ENCODE measurements around the gene GNB1L.

- TF ChIP-seq CTCF (IDR thresholded peaks at IDR 0.05 in 2 of 3, conservative IDR thresholded peaks at IDR 0.05 in 1 of 3; ENCODE audit: control insufficient read depth in 2 of 3, extremely low read depth in 1 of 3, insufficient read depth in 1 of 3, low read depth in 3 of 3, low read length in 3 of 3) (no peak), E2F4 (IDR thresholded peaks at IDR 0.05; ENCODE audit: low read depth, low read length) (no peak), JUNB (IDR thresholded peaks at IDR 0.05) (no peak), TCF7 (IDR thresholded peaks at IDR 0.05; ENCODE audit: borderline replicate concordance) (no peak), EZH2 (IDR thresholded peaks at IDR 0.05; ENCODE audit: borderline replicate concordance, control insufficient read depth, low read depth, low read length) (no peak), REST (IDR thresholded peaks at IDR 0.05; ENCODE audit: low read depth, low read length) (no peak), RELA (IDR thresholded peaks at IDR 0.05; ENCODE audit: borderline replicate concordance, partially characterized antibody) (no peak)
These were observed 119.8 kb downstream of the GNB1L start for GRCh38 chr22:19734837-19735382.

All from GM12878 (cell line).